Measurements from ENCODE around the gene HYDIN.
"Not testable (repeated sequence)": the region's sequence is repeated elsewhere in the genome, so short reads cannot be mapped to it uniquely, and the experiment has no call there.

DNA sequence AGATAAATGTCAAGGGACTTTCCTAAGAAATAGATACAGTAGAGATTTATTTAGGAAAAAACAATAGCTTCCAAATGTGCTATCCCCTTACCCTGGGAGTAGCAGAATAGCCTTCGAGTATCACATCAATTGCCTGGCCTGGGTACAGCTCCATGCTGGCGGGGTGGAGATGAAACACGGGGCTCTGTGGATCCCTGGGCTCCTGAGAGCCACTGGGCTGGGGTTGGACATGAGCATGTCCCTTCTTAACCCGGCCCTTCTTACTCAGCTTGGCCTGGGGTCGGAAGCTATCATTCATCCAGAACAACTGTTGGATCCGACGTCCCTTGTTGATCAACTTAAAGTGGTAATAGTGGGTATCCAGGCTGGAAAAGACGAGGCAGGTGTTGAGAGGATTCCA is 203.0 kb downstream of the HYDIN start:
- TF ChIP-seq, protein P1, sequence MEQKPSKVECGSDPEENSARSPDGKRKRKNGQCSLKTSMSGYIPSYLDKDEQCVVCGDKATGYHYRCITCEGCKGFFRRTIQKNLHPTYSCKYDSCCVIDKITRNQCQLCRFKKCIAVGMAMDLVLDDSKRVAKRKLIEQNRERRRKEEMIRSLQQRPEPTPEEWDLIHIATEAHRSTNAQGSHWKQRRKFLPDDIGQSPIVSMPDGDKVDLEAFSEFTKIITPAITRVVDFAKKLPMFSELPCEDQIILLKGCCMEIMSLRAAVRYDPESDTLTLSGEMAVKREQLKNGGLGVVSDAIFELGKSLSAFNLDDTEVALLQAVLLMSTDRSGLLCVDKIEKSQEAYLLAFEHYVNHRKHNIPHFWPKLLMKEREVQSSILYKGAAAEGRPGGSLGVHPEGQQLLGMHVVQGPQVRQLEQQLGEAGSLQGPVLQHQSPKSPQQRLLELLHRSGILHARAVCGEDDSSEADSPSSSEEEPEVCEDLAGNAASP (IDR thresholded peaks at IDR 0.05), result not testable (repeated sequence)
- TF ChIP-seq SMAD3 (CRISPR knock-in tag; conservative IDR thresholded peaks at IDR 0.05); HDAC1 (IDR thresholded peaks at IDR 0.05); MYC (IDR thresholded peaks at IDR 0.05; ENCODE audit: low read depth, low read length); MYC (CRISPR knock-in tag; IDR thresholded peaks at IDR 0.05; ENCODE audit: borderline replicate concordance, low read depth); CXXC5 (CRISPR knock-in tag; IDR thresholded peaks at IDR 0.05); YY1 (IDR thresholded peaks at IDR 0.05; ENCODE audit: borderline replicate concordance in 1 of 3, control insufficient read depth in 1 of 3, extremely low read depth in 1 of 3, insufficient read depth in 3 of 3, insufficient read length in 1 of 3, insufficient replicate concordance in 2 of 3, low read depth in 1 of 3, low read length in 2 of 3); ELF1 (tag; IDR thresholded peaks at IDR 0.05); ZNF830 (CRISPR knock-in tag; IDR thresholded peaks at IDR 0.05); FOXK2 (conservative IDR thresholded peaks at IDR 0.05 in 1 of 2, IDR thresholded peaks at IDR 0.05 in 1 of 2; ENCODE audit: low read depth in 2 of 2); ZNF24 (IDR thresholded peaks at IDR 0.05): not testable (repeated sequence)
- TF ChIP-seq, protein P2, sequence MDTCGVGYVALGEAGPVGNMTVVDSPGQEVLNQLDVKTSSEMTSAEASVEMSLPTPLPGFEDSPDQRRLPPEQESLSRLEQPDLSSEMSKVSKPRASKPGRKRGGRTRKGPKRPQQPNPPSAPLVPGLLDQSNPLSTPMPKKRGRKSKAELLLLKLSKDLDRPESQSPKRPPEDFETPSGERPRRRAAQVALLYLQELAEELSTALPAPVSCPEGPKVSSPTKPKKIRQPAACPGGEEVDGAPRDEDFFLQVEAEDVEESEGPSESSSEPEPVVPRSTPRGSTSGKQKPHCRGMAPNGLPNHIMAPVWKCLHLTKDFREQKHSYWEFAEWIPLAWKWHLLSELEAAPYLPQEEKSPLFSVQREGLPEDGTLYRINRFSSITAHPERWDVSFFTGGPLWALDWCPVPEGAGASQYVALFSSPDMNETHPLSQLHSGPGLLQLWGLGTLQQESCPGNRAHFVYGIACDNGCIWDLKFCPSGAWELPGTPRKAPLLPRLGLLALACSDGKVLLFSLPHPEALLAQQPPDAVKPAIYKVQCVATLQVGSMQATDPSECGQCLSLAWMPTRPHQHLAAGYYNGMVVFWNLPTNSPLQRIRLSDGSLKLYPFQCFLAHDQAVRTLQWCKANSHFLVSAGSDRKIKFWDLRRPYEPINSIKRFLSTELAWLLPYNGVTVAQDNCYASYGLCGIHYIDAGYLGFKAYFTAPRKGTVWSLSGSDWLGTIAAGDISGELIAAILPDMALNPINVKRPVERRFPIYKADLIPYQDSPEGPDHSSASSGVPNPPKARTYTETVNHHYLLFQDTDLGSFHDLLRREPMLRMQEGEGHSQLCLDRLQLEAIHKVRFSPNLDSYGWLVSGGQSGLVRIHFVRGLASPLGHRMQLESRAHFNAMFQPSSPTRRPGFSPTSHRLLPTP (IDR thresholded peaks at IDR 0.05; ENCODE audit: borderline replicate concordance, extremely low read depth, insufficient read length), result not testable (repeated sequence)
- TF ChIP-seq, protein P3, sequence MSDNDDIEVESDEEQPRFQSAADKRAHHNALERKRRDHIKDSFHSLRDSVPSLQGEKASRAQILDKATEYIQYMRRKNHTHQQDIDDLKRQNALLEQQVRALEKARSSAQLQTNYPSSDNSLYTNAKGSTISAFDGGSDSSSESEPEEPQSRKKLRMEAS (CRISPR knock-in tag; IDR thresholded peaks at IDR 0.05), result not testable (repeated sequence)
- TF ChIP-seq, protein P4, sequence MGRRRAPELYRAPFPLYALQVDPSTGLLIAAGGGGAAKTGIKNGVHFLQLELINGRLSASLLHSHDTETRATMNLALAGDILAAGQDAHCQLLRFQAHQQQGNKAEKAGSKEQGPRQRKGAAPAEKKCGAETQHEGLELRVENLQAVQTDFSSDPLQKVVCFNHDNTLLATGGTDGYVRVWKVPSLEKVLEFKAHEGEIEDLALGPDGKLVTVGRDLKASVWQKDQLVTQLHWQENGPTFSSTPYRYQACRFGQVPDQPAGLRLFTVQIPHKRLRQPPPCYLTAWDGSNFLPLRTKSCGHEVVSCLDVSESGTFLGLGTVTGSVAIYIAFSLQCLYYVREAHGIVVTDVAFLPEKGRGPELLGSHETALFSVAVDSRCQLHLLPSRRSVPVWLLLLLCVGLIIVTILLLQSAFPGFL (CRISPR knock-in tag; IDR thresholded peaks at IDR 0.05), result not testable (repeated sequence)
- TF ChIP-seq, protein P5, sequence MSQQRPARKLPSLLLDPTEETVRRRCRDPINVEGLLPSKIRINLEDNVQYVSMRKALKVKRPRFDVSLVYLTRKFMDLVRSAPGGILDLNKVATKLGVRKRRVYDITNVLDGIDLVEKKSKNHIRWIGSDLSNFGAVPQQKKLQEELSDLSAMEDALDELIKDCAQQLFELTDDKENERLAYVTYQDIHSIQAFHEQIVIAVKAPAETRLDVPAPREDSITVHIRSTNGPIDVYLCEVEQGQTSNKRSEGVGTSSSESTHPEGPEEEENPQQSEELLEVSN (IDR thresholded peaks at IDR 0.05; ENCODE audit: borderline replicate concordance in 1 of 2, extremely low read depth in 1 of 2, insufficient read depth in 1 of 2, insufficient read length in 1 of 2, low read depth in 1 of 2, low read length in 1 of 2, poor library complexity in 1 of 2, severe bottlenecking in 1 of 2), result not testable (repeated sequence)
